PFSK-1 (cell line): ENCODE results near the gene SORBS2.

Experiments used
- FOXP2 ChIP-seq: optimal IDR thresholded peaks from 2 replicates; pipeline ENCODE3; 2011; ENCODE audit warnings: borderline replicate concordance, control low read depth, inconsistent platforms; ENCODE audit not compliant: insufficient read depth; ENCODE audit errors: extremely low read length, extremely low read depth
- POLR2AphosphoS5 ChIP-seq: IDR thresholded peaks from 2 replicates; pipeline ENCODE4 v1.6.1; 2012; ENCODE audit warnings: low read depth, mild to moderate bottlenecking, control low read depth, low read length, moderate library complexity
- SIN3A ChIP-seq: IDR thresholded peaks from 2 replicates; pipeline ENCODE4 v1.6.1; 2012; ENCODE audit warnings: mild to moderate bottlenecking, low read length, moderate library complexity, borderline replicate concordance; ENCODE audit not compliant: insufficient read depth
- TAF1 ChIP-seq: IDR thresholded peaks from 2 replicates; pipeline ENCODE4 v1.6.1; 2012; ENCODE audit warnings: low read length, control low read depth, borderline replicate concordance; ENCODE audit not compliant: insufficient read depth
- TF ChIP-seq, protein P1 (sequence below), 2 experiments: IDR thresholded peaks; 2 replicates each; pipeline versions ENCODE4 v1.6.1 to v1.8.0; 2011 to 2012; ENCODE audit warnings: low read depth in 2 of 2, low read length in 2 of 2, control low read depth in 1 of 2, inconsistent platforms in 1 of 2, mild to moderate bottlenecking in 1 of 2, moderate library complexity in 1 of 2; ENCODE audit not compliant: insufficient read depth in 1 of 2

Gene SORBS2

DNA sequence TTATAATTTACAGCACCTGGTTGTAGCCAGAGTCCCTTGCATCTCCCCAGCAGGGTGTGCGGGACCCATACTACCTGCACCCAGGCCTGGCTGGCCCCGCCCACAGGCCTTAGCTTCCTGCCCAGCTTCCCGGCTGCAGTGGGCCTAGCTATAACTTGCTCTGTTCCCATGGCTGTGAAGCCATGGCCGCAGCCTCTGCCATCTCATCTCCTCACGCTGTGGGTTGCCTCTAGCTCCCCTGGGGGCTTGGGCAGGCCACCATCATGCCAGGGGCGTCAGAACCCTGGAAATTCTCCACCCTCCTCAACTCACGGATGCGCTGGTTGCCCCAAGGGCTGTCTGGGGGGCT, 26.1 kb upstream of the SORBS2 start:
- TF ChIP-seq POLR2AphosphoS5, result no peak

DNA sequence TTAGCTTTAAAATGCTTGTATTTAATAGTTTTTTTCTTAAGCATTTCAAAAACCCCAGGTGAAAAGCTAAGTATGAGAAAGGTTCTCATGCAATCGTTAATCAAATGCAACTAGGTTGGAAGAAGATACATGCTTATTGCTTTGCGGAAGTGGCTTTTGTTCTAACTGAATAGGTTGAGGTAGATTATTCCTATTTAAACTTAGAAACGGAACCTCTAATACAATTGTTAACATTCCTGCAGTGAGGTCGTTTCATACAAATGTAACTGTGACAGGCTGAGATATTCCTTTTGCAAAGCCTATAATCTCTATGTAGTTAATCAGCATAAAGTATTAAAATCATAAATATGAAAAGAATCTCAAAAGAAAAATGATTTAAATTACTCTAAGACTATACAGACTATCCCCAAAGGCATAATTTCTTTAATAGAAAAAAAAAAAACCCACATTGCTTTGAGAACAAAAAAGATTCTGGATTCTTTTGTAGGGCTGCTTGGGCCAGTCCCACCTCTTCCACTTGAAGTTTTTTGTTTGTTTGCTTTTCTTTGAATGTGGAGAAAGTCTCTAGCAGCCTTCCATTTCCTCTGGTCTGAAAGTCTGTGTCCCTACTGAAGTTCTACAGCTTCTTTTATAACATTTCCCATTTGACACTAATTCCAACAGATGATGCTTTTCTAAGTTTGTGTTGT, 25.6 kb upstream of the SORBS2 start:
- TF ChIP-seq FOXP2, result no peak
- TF ChIP-seq, protein P1, sequence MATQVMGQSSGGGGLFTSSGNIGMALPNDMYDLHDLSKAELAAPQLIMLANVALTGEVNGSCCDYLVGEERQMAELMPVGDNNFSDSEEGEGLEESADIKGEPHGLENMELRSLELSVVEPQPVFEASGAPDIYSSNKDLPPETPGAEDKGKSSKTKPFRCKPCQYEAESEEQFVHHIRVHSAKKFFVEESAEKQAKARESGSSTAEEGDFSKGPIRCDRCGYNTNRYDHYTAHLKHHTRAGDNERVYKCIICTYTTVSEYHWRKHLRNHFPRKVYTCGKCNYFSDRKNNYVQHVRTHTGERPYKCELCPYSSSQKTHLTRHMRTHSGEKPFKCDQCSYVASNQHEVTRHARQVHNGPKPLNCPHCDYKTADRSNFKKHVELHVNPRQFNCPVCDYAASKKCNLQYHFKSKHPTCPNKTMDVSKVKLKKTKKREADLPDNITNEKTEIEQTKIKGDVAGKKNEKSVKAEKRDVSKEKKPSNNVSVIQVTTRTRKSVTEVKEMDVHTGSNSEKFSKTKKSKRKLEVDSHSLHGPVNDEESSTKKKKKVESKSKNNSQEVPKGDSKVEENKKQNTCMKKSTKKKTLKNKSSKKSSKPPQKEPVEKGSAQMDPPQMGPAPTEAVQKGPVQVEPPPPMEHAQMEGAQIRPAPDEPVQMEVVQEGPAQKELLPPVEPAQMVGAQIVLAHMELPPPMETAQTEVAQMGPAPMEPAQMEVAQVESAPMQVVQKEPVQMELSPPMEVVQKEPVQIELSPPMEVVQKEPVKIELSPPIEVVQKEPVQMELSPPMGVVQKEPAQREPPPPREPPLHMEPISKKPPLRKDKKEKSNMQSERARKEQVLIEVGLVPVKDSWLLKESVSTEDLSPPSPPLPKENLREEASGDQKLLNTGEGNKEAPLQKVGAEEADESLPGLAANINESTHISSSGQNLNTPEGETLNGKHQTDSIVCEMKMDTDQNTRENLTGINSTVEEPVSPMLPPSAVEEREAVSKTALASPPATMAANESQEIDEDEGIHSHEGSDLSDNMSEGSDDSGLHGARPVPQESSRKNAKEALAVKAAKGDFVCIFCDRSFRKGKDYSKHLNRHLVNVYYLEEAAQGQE (IDR thresholded peaks at IDR 0.05; ENCODE audit: insufficient read depth in 1 of 2, low read depth in 2 of 2, low read length in 2 of 2), result no peak
- TF ChIP-seq POLR2AphosphoS5, result no peak
- TF ChIP-seq SIN3A, result no peak
- TF ChIP-seq TAF1, result no peak

DNA sequence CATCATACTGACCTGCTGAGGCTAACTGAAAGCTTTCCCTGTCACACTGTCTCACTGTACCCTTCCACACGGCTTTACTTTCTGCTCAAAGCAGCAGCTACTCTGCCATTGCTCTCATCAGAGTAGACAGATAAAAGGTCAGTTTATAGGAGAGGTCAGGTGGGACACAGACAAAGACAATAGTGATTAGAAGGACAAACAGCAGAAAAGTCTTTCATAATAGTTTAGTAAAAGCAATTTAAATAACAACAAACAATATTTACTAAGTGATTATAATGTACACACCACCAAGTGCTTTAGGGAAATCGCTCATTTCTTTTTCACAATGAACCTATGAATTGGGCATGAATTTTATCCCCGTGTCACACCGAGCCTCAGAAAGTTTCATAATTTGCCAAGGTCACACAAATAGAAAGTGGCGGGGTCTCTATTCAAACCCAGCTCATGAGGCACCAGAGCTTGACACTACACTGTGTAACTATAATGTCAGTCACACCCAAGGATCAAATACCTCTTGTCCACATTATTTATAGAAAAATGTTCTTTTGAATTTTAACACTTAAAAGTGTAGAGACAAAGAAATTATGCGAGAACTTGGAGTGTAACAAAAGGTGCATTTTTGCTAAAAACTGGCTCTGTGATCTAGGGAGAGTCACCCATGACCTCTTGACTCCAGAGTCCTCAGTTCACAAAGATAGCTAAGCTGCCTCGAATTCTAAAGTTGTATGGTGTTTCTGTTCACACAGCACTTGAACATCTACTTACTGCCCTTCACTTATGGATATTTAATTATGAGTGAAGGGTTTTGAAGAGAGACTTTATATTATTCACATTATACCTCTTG, 24.5 kb upstream of the SORBS2 start:
- TF ChIP-seq SIN3A, result no peak
- no peak for TF ChIP-seq FOXP2
- TF ChIP-seq, protein P1 (IDR thresholded peaks at IDR 0.05; ENCODE audit: insufficient read depth in 1 of 2, low read depth in 2 of 2, low read length in 2 of 2), result no peak
- TF ChIP-seq POLR2AphosphoS5, result no peak
- no peak for TF ChIP-seq TAF1

DNA sequence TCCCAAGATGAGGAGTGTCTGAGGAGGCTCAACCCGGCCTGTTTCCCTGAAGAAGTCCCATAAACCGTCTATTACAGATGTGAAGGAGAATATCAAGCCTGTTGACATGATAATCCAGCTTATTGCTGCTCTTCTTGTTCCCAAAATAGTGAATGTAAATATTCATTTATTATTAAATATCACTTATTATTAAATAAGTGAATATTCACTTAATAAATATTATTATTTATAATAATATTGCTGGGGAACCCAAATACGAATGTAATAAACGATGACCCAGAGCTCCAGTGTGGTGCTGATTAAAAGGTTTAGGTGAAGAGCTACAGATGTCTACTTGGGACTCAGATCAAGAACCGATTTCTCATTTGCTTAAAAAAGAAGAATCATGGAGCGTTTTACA, 23.8 kb upstream of the SORBS2 start:
- no peak for TF ChIP-seq FOXP2
- TF ChIP-seq, protein P1 (IDR thresholded peaks at IDR 0.05; ENCODE audit: insufficient read depth in 1 of 2, low read depth in 2 of 2, low read length in 2 of 2), result no peak
- no peak for TF ChIP-seq SIN3A
- no peak for TF ChIP-seq TAF1
- TF ChIP-seq POLR2AphosphoS5, result no peak

DNA sequence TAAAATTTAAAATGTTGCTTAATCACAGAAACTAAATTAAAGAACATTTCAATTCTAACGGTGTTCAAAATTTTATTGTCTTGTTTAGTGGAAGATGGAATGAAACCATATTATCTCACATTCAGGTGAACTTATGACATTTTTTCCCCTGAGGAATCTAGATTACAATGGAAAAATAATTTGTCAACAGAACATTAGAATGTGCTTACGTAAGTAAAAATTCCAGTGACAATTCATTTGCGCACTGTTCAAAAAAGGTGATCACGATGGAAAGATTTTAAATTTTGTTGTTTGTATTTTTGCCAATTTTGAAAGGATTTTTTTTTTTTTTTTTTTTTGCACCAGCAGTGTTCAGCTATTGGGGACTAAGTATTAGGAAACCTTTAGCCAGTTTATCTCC, 23.3 kb upstream of the SORBS2 start:
- TF ChIP-seq, protein P1 (IDR thresholded peaks at IDR 0.05; ENCODE audit: insufficient read depth in 1 of 2, low read depth in 2 of 2, low read length in 2 of 2), result no peak
- TF ChIP-seq POLR2AphosphoS5 (no peak), TAF1 (no peak), FOXP2 (no peak), SIN3A (no peak)
